Right lung (tissue), 5 donors: ENCODE results near the gene PNMA3. TPM values are rescaled to one million over a fixed set of nuclear protein-coding genes. Genes with fewer than 3 reads are reported as not detected.
"Not testable (repeated sequence)": the region's sequence is repeated elsewhere in the genome, so short reads cannot be mapped to it uniquely, and the experiment has no call there.

Source experiments
- DNase-seq, 2 donors: peaks; one replicate each; pipeline ENCODE4 v3.0.0-alpha.2; 2013
- polyA plus RNA-seq, 5 donors: library from polyadenylated mRNA; unstranded; fragments of 120-200 nt; gene quantifications; one replicate each; pipeline versions ENCODE4 v1.2.1 to v1.2.3, GENCODE V29; 2013; ENCODE audit warnings: inconsistent platforms in 1 of 5, low replicate concordance in 1 of 5; ENCODE audit not compliant: insufficient read length in 5 of 5, insufficient read depth in 1 of 5

The PNMA3 gene
- polyA plus RNA-seq, 5 donors = 2.3 to 3.2 (median 2.6) TPM

DNA sequence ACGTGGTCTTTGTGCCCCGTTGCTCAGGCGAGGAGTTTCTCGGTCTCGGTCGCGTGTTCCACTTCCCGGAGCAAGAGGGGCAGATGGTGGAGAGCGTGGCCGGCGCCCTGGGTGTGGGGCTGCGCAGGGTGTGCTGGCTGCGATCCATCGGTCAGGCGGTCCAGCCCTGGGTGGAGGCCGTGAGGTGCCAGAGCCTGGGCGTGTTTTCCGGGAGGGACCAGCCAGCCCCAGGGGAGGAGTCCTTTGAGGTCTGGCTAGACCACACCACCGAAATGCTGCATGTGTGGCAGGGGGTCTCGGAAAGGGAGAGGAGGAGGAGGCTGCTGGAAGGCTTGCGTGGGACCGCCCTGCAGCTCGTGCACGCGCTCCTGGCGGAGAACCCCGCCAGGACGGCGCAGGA is 17.1 kb downstream of the PNMA3 start:
- DNase-seq = not testable (repeated sequence)

DNA sequence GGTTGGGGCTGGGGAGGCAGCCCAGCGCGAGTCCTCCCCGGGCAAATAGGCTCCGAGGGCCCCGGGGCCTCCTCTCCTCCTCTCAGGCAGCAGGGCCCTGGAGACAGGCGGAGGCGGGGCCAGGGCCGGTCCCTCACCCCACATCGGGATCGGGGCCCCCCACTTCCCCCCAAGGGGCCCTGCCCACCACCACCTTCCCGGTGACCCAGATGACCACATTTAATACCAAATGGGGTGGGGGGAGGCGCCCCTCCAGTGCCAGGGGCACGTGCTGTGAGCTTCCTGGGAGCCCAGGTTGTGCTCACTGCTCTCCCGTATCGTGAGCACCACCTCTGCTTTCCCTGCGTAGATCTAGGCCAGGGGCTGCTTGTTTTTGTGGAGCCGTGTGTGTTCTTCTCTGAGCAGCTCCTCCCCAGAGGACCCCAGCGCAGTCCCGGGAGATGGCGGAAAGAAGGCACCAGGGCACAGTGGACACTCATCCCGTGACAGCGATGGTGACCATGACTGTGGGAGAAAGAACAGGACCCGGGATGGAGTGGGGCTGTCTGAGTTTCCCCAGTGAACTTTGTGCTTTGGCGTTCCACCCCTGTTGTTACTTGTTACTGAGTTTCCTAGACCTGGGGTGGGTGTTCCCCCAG is 18.1 kb downstream of the PNMA3 start:
- no peak for DNase-seq

DNA sequence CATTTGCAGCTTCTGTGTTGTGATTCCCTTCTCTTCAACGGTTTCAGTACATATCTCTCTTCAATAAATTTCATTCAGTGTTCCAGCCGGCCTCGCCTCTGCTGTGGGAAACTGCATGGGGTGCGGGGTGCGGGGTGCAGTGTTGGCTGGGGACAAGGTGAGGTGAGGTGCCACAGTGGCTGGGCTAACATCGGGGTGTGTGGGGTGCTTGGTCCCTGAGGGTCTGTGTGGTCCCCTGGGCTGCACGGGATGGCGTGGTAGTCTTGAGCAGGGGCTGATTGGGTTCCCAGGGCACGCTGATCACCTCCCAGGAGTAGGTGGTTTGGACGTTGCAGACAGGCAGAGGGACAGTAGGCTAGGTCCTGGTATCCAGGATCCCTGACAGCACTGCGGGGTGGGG is 18.7 kb downstream of the PNMA3 start:
- DNase-seq = no peak

DNA sequence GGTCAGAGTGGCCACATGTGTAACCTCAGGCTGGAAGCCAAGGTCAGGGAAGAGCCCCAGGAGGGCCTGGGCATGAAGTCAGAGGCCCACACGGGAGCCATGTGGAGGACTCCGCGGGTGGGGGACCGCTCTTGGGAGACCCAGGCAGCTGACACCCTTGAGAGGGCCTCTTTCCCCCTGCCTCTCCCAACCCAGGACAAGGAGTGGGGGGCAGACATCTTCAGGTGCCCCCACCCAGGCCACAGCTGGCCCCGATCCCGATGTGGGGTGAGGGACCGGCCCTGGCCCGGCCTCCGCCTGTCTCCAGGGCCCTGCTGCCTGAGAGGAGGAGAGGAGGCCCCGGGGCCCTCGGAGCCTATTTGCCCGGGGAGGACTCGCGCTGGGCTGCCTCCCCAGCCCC is 19.1 kb downstream of the PNMA3 start:
- no peak for DNase-seq

DNA sequence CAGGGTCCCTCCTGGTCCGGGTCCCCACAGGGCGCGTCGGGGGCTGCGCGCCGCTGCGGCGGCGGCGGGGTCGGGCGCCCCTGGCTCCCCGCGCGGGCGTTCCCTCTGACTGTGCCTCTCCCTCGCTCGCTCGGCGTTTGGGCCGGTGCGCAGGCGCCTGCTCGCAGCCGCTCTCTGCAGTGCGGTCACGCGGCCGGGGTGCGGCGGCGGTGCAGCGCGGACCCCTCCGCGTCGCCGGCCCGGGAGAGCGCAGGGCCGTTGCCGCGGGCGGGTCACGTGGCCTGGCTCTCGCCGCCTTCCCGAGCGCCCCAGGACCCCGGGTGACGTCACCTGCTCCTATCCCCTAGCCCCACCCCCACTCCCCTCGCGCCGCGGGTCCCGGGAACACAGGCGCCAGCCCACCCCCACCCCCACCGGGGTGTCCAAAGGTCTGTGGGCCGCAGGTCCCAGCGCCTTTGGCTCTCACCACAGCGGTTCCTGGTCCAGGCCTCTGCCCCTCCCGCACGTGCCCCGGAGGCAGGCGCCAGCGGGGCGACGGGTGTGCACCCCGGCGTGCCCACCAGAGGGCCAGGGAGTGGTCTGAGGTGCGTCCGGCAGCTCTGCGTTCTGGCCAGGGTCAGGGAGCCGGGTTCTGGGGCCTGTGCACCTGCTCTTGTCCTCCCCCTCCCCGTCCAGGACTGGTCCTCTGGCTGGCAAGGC is 21.3 kb downstream of the PNMA3 start:
- DNase-seq = not testable (repeated sequence)

DNA sequence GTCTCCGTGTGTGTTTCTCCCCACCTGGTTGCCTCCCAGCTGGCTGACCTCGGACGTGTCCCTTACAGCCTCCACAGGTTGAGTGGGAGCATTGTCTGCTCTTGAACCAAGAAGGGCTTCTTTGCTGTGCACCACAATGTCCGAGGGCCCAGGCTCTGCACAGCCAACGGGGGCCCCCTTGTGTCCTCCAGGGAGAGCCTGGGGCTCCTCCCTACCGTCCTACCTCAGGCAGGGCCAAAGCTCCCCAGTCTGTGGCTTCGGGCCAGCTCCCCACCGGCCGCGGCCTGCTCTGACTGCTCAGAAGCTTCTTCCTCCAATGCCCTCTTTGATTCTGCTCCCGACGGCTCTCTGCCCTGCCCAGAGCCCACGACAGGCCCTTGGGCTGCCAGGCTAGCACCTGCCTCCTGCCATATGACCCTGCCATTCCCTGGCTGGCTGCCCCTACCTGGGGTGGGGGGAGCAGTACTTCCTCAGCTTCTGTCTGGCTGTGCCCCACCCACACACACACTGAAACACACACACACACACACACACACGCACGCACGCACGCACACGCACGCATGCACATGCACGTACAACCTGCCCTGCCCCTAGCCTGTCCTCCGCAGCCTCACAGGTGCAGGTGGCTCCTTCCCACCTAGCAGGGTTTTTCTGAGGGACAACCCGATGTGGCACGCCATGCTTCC is 27.1 kb downstream of the PNMA3 start:
- DNase-seq = not testable (repeated sequence)

DNA sequence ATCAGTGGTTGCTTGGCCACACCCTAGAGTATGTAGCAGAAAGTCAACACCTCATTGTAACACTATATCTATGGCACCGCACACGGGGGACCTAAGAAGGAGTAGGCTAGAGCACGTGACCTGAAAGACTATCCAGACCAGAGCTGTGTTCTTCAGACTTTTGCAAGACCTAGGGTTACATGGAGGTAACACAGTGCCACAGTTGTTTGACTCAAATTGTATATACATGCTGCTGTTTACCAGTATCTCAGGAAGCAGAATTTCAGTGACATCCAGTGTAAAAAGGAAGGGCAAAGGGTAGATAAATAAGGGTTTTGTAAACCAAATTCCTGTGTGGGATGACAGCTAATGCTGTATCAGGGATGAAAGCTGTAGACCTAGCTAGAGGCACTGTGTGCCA is 46.1 kb downstream of the PNMA3 start:
- DNase-seq = no peak

DNA sequence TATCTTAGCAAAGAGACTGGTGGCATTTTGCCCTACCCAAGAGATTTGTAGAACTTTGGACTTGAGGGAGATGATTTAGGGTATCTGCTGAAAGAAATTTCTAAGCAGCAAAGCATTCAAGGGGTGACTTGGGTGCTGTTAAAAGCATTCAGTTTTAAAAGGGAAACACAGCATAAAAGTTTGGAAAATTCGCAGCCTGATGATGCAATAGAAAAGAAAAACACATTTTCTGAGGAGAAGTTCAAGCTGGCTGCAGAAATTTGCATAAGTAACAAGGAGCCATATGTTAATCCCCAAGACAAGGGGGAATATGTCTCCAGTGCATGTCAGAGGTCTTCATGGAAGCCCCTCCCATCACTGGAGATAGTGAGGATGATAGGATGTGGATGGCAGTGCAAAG is 48.7 kb downstream of the PNMA3 start:
- not testable (repeated sequence) for DNase-seq

DNA sequence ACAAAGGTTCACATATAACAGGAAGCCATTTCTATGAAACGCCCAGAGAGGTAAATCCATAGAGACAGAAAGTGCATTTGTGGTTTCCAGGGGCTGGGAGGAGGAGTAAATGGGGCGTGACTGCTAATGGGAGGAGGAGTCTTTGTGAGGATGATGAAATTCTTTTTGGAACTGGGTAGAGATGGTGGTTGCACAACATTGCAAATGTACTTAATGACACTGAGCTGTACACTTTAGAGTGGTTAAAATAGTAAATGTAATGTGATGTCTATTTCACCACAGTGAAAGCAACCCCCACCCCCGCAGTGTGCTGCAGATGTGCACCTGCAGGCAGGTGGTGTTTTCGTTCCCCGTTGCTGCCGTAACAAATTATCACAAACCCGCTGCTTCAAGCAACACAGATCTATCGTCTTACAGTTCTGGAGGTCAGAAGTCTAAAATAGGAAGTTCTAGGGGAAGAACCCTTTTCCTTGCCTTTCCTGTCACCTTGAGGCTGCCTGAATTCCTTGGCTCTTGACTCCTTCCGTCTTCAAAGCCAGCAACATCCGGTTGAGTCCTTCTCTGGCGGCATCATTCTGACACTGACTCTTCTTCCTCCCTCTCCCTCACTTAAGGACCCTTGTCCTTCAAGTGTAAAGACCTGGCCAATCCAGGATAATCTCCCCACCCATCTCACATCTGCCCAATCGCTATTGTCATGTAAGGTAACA is 50.0 kb downstream of the PNMA3 start:
- DNase-seq = not testable (repeated sequence)

Other genes starting within 250 kb of the PNMA3 start
- gene CETN2, start 225.7 kb upstream of the PNMA3 start, polyA plus RNA-seq = 100 to 1,000 TPM in 1 of 5 donors, 10 to 100 TPM in 4; 80.7 to 102 (median 89.7) TPM
- 10 to 100 TPM; 15.9 to 24.3 (median 19.0) TPM for gene NSDHL, start 225.4 kb upstream of the PNMA3 start, polyA plus RNA-seq
- gene ZNF185, start 158.4 kb upstream of the PNMA3 start, polyA plus RNA-seq = 10 to 100 TPM; 15.0 to 24.8 (median 20.4) TPM
- gene PNMA5, start 62.4 kb upstream of the PNMA3 start, polyA plus RNA-seq = under 1 TPM in 3 of 5 donors, not detected in 2; 0.06 to 0.13 (median 0.11) TPM
- 1 to 10 TPM; 1.3 to 3.2 (median 2.5) TPM for gene PNMA6A, start 16.0 kb downstream of the PNMA3 start, polyA plus RNA-seq
- not detected for gene MAGEA1, start 122.8 kb downstream of the PNMA3 start, polyA plus RNA-seq